Uterus (tissue), 4 donors: ENCODE data around the gene DRAM1. TPM values are rescaled to one million over a fixed set of nuclear protein-coding genes. Genes with fewer than 3 reads are reported as not detected.

Experiments
- DNase-seq, 2 donors: peaks; one replicate each; pipeline ENCODE4 v3.0.0-alpha.2; 2019 to 2020
- H3K27ac ChIP-seq, 2 donors: fragments of 200-600 bp; sonication (generic); 1 replicate in 1 of 2; 2 replicates in 1 of 2; pipeline ENCODE4 v1.5.1; 2016 to 2018
- H3K27me3 ChIP-seq, 2 donors: fragments of 200-600 bp; sonication (generic); one replicate each; pipeline ENCODE4 v1.5.1; 2018 to 2019; ENCODE audit warnings: control low read depth in 1 of 2
- H3K36me3 ChIP-seq, 2 donors: fragments of 200-600 bp; sonication (generic); one replicate each; pipeline ENCODE4 v1.5.1; 2019; ENCODE audit warnings: control low read depth in 1 of 2
- H3K4me1 ChIP-seq, 2 donors: fragments of 200-600 bp; sonication (generic); one replicate each; pipeline ENCODE4 v1.5.1; 2018 to 2019; ENCODE audit warnings: control low read depth in 1 of 2
- H3K4me3 ChIP-seq, 2 donors: fragments of 200-600 bp; sonication (generic); 1 replicate in 1 of 2; 2 replicates in 1 of 2; pipeline ENCODE4 v1.5.1; 2018 to 2019; ENCODE audit warnings: mild to moderate bottlenecking in 1 of 2
- H3K9me3 ChIP-seq, 2 donors: fragments of 200-600 bp; sonication (generic); one replicate each; pipeline ENCODE4 v1.5.1; 2019; ENCODE audit warnings: control low read depth in 1 of 2
- CTCF ChIP-seq, 4 experiments: fragments of 200-600 bp in 2 of 4; fragments of 450-650 bp in 2 of 4; sonication (generic) in 2 of 4; IDR thresholded peaks; one replicate each; pipeline ENCODE4 v1.5.1; 2016 to 2019; ENCODE audit warnings: antibody characterized with exemption in 4 of 4, mild to moderate bottlenecking in 2 of 4, moderate library complexity in 1 of 4
- POLR2A ChIP-seq, 2 donors: fragments of 450-650 bp; IDR thresholded peaks; one replicate each; pipeline ENCODE4 v1.6.1; 2016; ENCODE audit warnings: antibody characterized with exemption in 2 of 2, mild to moderate bottlenecking in 1 of 2, moderate library complexity in 1 of 2
- intact Hi-C: fragments of 100-400 bp; cut with DNase I; formaldehyde crosslinking; loops from one replicate; pipeline ENCODE4 v1.15.1; 2023; ENCODE audit warnings: low total_unique reads
- small RNA-seq: library from RNA; depleted of rRNA; stranded (forward); fragments of <200 nt; gene quantifications from one replicate; pipeline ENCODE3, GENCODE V24; 2016
- total RNA-seq, 4 donors: library from RNA; depleted of rRNA in 3 of 4; stranded (reverse); fragments of >200 nt in 3 of 4; gene quantifications; one replicate each; pipeline versions ENCODE4 v1.1.0 to v1.2.4, GENCODE V29; 2014 to 2023
- donor health status: DM: yes; HTN: yes; CAD: no.

DRAM1 gene
- total RNA-seq, 4 donors from 2014 or later = 2.0 to 25.4 (median 9.9) TPM

GRCh38 chr12:101966496-101966895 is 89.1 kb downstream of the DRAM1 start:
- no peaks in the 10 kb centered on the region for H3K4me1 ChIP-seq
- intact Hi-C loops = no loop called here
- H3K9me3 ChIP-seq = no peaks in the 10 kb centered on the region
- no peak for DNase-seq
- H3K27me3 ChIP-seq = no peaks in the 10 kb centered on the region
- H3K4me3 ChIP-seq = no peak overlapping the region
- H3K36me3 ChIP-seq = no peaks in the 10 kb centered on the region
- TF ChIP-seq CTCF (IDR thresholded peaks at IDR 0.05) = no peak
- TF ChIP-seq POLR2A (IDR thresholded peaks at IDR 0.05) = no peak
- no peak overlapping the region for H3K27ac ChIP-seq

- no peak overlapping the region for H3K4me3 ChIP-seq
- DNase-seq = no peak
- no peak overlapping the region for H3K27ac ChIP-seq
- no peaks in the 10 kb centered on the region for H3K27me3 ChIP-seq
- no peaks in the 10 kb centered on the region for H3K9me3 ChIP-seq
- intact Hi-C loops = no loop called here
- TF ChIP-seq POLR2A (IDR thresholded peaks at IDR 0.05) = no peak
- no peak for TF ChIP-seq CTCF (IDR thresholded peaks at IDR 0.05)
- H3K36me3 ChIP-seq = no peaks in the 10 kb centered on the region
- H3K4me1 ChIP-seq = no peaks in the 10 kb centered on the region
Measured at GRCh38 chr12:101967506-101967905, 90.1 kb downstream of the DRAM1 start.

DNA sequence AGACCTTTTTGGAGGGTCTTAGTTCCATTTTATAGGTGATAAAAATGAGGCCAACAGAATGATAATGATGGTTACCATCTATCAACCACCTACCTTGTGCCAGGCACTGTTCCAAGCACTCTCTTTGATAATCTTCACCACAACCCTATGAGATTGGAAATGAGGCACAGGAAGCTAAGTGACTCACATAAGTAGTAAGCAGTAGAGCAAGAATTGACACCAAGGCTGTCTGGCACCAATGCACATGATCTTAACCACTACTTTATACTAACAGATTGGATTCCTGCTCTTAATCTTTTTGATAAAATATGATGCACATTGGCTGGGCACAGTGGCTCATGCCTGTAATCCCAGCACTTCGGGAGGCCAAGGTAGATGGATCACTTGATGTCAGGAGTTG is 91.4 kb downstream of the DRAM1 start:
- no peak overlapping the region for H3K27ac ChIP-seq
- intact Hi-C loops = no loop called here
- H3K9me3 ChIP-seq = no peaks in the 10 kb centered on the region
- TF ChIP-seq POLR2A (IDR thresholded peaks at IDR 0.05) (no peak), CTCF (IDR thresholded peaks at IDR 0.05) (no peak)
- no peaks in the 10 kb centered on the region for H3K4me1 ChIP-seq
- no peak for DNase-seq
- H3K27me3 ChIP-seq = no peaks in the 10 kb centered on the region
- no peak overlapping the region for H3K4me3 ChIP-seq
- no peaks in the 10 kb centered on the region for H3K36me3 ChIP-seq

Small RNAs within 50 kb of the gene (small RNA-seq; reads per million reads assigned to genes)
- gene RNA5SP369 = not detected
- not detected for gene RNU6-1183P

Other genes with a start within 250 kb of the DRAM1 start
- 100 to 1,000 TPM in 1 of 4 donors, 10 to 100 TPM in 3; 22.5 to 105 (median 51.1) TPM for gene CHPT1, start 179.9 kb upstream of the DRAM1 start, total RNA-seq
- under 1 TPM in 1 of 4 donors, not detected in 3; 0.14 TPM for gene SYCP3, start 138.1 kb upstream of the DRAM1 start, total RNA-seq
- gene GNPTAB, start 46.6 kb upstream of the DRAM1 start, total RNA-seq = 10 to 100 TPM in 3 of 4 donors, 1 to 10 TPM in 1; 3.8 to 38.7 (median 26.1) TPM
- 10 to 100 TPM; 36.5 to 59.9 (median 49.3) TPM for gene WASHC3, start 184.4 kb downstream of the DRAM1 start, total RNA-seq
- gene NUP37, start 242.5 kb downstream of the DRAM1 start, total RNA-seq = 10 to 100 TPM in 3 of 4 donors, 1 to 10 TPM in 1; 5.6 to 49.4 (median 22.4) TPM
- gene PARPBP, start 242.6 kb downstream of the DRAM1 start, total RNA-seq = 10 to 100 TPM in 1 of 4 donors, 1 to 10 TPM in 1, under 1 TPM in 2; 0.26 to 26.8 (median 1.2) TPM